HTERT RPE-1 (cell line): ENCODE data around the gene ST6GALNAC4.
"Not testable (repeated sequence)": the region's sequence is repeated elsewhere in the genome, so short reads cannot be mapped to it uniquely, and the experiment has no call there.

Experiments
- in situ Hi-C: fragments of 300-500 bp; cut with MboI; formaldehyde crosslinking; loops from 4 replicates; pipeline ENCODE4 v1.14.3; 2020; ENCODE audit warnings: low sequenced_read_pairs

The ST6GALNAC4 gene

DNA sequence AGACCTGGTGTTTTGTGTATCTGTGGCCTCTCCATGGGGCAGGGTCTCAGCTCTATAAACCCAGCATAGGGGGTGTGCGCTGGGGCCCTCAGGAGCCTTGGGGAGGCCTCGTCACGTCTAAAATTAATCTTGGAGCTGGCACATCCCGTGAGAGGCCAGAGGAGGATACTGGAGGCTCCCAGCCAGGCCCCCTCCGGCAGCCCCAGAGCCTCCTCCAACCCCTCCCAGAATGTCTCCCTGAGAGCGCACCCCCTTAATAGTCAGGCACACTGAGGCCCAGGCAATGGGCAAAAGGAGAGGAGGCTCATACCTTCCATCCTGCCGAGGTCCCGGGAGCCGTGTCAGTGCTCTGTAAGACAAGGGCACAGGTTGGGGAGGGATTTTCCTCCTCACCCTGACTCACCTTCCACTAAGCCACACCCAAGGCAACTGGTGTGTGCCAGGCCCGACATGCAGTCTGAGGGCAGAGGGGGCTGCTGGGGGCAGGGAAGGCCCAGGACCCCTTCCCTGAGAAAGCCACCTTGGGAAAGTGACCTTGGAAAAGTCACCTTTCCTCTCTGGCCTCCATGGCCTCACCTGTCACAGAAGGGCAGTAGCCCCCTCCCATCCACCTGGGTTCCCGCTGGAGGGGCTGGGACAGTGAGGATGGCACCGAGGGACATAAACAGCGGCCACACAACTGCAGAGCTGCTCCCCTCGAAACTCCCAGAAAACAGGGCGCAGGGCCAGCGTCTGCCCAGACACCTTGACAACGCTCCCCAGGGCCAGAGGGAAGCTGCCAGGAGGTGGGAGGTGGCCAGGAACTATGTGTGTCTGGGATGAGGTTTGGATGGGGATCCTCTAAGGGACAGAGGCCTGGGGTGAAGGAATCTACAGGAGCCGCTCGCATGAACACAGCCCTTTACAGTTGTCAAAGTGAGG is 42.3 kb downstream of the ST6GALNAC4 start:
- in situ Hi-C loops, result no loop called here

DNA sequence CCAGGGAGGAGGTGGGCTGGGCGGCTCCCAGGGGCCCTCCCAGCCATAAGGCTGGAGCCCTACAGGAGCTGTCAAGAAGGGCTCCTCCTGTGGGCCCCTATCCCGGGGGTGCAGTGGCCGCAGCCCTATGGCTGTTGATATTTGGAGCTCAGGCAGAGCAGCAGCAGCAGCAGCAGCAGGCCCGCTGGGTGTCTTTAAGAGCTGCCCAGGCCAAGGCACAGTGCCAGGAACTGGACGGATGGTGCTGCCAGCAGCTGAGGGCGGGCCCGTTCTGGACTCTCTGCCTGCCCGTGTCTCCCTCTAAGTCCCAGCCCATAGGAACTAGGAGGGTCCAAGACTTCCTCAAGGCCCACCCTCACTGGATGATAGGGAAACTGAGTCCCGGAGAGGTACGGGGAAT is 43.0 kb downstream of the ST6GALNAC4 start:
- in situ Hi-C loops, result no loop called here

DNA sequence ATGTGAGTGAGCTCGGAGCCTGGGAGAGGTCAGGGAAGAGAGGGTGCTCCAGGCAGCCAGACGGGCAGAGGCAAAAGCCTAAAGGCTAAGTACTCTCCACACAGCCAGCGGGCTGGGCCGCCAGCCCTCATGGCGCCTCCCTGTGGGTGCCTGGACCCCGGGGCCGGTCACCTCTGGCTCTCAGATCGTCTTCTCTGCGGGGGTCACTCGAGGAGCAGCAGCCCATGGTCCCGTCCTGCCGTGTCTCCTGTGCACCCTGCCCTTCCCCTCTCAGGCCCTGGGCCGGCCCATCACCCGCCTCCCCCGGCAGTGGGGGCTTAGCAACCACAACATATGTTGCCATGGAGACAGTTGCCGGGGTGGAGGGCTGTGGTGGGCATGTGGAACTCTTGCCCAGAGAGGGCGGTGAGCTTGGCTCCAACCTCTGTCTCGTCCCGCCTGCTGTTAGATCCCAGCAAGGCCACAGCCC is 43.6 kb downstream of the ST6GALNAC4 start:
- in situ Hi-C loops, result no loop called here

DNA sequence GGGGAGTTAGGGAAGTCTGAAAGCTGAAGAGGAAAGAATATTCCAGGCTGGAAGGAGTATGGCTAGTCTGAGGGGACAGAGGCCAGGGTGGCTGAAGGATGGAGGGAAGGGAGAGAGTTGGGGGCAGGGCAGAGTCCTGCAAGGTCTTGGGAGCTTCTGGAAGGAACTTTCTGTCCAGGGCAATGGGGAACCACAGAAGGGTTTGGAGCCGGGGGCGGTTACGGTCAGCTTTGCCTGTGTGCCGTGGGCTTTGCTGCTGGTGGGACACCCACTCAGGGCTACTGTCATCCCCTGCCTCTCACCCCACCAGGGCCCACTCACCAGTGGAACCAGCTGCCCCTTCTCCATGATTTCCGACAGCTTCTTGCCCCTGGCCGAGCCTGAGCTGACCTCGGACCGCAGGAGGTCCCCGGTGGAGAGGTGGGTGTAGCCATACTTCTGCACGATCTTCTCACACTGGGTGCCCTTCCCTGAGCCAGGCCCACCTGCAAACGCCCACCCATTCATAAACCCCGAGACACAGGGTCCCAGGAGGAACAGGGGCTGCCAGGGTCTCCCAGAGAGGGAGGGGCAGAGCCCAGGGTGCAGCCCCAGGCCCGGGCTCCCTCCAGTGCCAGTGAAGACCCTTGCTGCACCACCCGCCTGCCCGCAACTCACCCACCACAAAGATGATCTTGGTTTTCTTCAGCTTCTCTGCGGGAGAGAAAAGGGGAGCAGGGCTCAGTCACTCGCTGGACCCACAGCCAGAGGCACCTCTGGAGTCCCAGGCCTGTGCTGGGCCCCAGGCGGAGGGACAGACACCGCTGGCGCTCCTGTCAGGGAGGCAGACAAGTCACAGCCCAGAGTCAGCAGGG is 44.2 kb downstream of the ST6GALNAC4 start:
- in situ Hi-C loops, result no loop called here

DNA sequence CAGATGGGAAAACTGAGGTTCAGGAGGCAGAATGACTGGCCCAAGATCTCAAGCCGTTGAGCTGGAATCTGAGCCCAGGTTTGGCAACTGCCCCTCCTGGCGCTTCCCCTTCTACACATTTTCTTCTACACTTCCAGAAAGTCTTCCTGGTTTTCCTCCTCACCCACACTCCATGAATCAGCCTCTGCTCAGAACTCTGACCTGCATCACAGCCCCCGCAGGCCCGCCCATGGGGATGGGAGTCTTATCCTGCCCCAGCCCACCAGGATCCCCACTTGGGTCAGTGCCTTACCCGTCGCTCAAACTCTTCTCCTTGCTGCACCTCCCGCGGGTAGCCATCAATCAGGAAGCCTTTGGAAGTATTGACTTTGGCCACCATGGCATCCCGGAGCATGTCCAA is 45.3 kb downstream of the ST6GALNAC4 start:
- in situ Hi-C loops, result no loop called here

DNA sequence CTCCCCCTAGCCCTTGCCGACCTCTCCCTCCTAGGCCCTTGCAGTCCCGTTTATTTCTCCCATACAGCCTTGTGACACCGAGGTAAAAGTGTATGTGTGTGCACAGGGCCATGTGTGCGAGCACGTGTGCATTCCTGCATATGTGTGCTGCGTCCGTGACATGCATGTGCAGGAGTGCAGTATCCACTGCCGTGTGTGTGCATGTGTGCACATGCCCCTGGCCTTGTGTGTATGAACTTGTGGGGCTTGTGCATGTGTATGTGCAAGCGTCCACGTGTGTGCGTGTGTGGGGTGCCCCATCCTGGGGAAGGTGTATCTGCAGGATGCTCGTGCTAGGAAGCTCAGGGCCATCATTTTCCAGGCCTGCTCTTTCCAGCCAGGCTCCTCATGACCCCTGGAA is 46.0 kb downstream of the ST6GALNAC4 start:
- in situ Hi-C loops, result no loop called here

DNA sequence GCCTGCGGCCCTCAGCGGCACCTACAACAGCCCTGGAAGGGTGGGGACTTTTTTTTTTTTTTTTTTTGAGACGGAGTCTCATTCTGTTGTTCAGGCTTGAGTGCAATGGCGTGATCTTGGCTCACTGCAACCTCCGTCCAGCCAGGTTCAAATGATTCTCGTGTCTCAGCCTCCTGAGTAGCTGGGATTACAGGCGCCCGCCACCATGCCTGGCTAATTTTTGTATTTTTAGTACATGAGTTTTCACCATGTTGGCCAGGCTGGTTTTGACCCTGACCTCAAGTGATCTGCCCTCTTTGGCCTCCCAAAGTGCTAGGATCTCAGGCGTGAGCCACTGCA is 46.7 kb downstream of the ST6GALNAC4 start:
- in situ Hi-C loops, result not testable (repeated sequence)

DNA sequence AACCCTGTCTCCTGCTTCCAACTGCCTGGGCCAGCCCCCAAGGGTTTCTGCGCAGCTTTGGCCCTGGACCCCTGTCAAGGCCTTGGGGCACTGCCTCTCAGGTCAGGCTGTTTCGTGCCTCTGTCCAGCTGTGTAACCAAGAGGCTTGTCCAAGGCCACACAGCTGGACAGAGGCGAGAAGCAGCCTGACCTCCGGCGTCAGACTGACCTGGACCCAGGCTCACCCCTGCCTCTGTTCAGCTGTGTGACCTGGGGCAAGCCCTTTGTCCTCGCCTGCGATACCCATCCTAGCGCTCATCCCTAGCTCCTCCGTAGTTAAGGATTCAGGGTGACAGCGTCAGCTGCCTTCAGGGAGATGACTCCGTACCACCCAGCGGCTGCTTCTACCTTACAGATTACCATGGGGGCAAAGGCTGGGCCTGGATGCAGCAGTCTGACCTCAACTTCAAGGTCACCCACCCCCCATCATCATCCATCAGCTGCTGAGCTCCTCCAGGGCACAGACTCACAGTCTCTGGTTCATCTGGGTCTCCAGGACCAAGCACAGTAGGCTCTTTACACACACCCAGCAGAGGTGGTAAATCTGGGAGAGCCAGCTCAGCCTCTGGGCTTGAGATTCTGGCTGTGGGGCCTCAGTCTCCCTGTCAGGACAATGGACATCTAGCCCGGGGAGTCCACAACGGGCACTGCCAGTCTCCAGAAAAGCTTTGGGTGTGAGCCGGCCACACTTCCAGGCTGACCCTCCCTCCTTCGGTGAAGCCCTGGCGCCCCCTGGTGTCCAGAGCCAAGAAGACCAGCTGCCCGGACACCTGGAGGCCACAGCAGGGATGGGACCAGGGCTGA is 47.3 kb downstream of the ST6GALNAC4 start:
- in situ Hi-C loops, result no loop called here

DNA sequence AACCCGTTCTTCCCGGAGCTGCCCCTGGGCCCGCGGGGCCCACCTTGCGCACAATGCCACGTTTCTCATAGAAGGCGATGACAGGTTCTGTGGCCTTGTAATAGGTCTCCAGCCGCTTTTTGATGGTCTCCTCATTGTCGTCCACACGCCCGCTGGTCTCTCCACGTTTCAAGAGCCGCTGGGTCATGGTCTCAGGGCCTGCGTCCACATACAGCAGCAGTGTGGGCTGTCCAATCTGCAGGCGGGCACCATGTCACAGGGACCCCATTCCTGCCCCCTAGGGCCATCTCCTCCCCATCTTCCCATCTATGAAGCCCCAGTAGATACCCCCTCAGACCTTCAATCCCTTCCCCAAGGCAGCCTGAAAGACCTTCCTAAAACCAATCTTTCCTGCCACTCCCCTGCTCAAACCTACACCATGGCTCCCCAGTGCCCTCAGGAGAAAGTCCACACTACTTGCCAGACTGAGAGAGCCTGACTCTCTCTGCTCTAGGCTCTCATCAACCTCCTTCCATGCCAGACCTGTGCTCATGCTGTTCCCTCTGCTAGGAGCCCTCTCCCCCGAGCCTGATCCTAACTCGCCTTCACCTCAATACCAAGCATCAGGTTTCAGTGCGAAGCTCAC is 48.5 kb downstream of the ST6GALNAC4 start:
- in situ Hi-C loops, result no loop called here

DNA sequence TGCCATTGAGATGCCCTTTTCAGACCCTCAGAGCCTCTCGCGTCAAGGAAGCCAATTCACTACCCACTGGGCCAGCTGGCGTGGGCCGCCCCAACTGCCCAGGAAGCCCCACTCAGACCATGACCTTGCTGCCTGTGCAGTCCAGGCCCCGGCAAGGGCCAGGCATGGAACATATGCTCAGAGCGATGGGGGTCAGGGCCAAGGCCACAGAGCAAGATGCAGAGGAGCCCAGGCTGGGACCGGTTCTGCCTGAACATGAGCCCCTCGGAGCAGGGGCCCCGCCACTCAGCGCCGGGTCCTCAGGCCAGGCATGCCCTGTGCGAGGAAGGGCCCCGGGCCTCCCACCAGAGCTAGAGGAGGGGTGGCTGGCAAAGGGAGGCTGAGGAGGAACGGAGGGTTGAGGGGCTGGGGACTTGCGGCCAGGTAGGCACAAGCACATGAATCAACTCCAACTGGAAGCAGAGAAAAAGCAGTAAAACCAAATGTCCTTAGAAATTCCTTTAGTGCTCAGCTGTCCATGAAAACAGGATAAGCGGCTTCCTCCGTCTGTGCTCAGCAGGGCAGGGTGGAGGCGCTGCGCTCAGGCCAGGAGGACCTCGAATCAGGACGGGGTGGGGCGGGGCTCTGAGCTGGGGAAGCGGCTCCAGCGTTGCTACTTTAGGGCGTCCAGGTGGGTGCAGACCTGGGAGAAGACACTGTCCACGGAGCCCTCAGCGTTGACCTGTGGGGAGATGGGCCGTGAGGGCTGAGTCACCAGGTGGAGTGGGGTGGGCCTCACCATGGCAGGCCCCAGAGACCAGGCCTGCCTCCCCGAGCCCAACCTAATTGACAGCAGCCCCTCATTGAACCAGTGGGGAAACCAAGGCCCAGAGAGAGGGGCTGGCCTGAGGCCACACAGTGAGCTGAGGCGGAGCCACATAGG is 49.2 kb downstream of the ST6GALNAC4 start:
- in situ Hi-C loops, result no loop called here

DNA sequence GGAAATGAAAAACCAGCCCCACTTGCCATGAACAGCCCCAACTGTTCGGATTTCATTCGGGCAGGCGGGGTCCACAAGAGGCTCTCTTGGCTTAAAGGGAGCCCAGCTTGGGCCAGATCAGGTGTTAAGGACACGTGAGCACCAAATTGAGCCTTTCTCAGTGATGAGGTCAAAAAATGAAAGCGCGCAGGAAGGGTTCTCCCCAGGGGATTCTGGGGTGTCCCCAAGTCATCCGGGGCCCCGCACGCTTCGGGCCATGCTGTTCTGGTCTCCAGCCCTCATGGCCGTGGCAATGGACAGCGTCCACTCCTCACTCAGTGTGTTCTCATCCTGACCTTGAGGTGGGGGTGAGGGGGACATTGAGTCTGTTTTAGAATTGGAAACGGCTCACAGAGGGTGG is 50.3 kb downstream of the ST6GALNAC4 start:
- in situ Hi-C loops, result no loop called here

DNA sequence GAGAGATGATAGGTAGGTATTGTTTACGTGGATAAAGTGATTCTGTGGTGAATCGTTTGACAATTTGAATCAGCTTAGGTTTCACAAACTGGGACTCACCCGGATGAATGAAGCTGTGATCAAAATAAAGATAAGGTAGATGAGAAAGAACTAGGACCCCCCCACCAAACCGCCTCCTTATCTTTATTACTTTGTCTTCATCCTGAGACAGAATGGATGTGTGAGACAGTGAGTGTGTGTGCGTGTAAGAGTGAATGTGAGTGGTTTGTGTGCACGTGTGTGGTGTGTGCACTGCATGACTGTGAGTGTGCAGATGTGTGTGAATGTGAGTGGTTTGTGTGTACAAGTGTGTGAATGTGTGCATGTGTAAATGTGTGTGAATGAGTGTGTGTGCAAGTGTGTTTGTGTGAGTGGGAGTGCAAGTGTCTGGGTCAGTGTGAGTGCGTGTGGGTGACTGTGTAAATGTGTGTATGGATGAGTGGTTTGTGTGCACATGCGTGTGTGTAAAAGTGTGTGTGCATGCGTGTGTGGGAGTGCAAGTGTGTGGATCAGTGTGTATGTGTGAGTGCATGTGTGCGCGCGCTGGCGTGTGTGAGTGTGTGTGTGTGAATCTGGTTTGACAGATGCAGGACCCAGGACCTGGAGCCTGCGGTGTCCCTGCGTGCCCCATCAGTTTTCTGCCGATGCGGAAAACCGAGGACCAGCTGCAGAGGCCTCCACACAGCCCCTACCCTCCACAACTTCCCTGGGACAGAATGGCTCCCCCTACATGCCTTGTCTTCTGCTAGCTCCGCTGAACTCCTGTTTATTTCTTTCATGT is 51.0 kb downstream of the ST6GALNAC4 start:
- in situ Hi-C loops, result no loop called here

DNA sequence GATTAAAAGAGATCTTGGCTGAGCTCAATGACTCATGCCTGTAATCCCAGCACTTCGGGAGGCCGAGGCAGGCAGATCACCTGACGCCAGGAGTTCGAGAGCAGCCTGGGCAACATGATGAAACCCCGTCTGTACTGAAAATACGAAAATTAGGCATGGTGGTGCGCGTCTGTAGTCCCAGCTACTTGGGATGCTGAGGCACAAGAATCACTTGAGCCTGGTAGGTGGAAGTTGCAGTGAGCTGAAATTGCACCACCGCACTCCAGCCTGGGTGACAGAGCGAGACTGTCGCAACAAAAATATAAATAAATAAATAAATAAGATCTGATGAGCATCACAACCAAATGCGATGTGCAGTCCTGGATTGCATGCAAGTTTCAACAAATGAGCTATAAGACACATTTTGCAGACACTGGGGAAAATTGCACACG is 53.6 kb downstream of the ST6GALNAC4 start:
- in situ Hi-C loops, result no loop called here

DNA sequence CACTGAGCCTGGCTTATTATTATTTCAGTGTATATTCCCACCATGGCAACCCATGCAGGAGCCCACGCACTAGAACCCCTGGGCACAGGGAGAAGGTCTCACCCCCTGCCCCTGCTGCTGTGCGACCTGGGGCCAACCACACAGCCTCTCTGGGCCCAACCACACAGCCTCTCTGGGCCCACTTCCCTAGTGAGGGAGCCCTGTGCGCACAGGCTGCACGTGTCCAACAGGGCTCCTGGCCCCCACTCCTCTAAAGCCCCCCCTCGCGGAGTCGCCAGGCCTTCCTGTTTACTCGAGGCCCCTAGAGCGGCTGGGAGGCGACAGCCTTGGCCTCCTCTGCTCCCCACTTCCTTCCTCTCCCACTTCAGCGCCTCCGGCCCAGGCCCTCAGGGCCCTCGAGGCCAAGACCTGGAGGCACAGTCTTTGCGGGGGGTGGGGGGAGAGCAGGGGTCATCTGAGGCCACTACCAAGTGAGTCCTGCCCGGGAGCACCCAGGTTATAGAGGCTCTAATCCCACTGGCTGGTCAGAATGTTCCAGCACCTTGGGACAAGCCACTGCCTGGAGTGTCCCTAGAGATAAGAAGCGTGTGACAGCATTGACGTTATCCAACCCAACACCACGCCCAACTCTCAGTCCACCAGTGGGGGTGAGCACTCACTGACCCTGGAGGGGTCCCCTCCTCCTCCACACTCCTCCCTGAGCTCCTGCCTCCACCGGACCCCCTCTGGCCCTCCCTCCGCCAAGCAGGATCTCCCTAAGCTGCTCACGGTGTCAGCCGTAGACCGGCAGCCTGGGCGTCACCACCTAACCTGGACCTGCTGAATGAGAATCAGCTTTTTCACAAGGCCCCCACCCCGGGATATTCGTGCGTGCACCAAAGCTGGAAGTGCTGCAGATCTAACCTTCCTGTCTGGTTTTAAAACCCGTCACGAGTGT is 54.5 kb downstream of the ST6GALNAC4 start:
- in situ Hi-C loops, result no loop called here

DNA sequence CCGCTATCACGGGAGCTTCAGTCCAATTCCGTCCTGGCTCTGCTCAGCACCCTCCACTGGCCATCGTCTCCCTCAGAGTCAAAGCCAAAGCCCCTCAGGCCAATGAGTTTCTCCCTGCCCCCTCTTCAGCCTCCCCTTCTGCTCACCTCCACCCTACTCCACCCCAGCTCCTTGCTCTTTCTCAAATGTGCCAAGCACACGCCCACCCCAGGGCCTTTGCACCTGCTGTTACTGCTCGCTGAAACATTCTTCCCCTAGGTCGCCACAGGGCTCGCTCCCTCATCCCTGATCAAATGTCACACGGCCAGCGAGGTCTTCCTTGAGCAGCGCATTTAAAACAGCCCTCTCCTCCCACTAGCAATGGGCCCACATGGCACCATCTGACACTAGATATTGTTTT is 56.1 kb downstream of the ST6GALNAC4 start:
- in situ Hi-C loops, result no loop called here

DNA sequence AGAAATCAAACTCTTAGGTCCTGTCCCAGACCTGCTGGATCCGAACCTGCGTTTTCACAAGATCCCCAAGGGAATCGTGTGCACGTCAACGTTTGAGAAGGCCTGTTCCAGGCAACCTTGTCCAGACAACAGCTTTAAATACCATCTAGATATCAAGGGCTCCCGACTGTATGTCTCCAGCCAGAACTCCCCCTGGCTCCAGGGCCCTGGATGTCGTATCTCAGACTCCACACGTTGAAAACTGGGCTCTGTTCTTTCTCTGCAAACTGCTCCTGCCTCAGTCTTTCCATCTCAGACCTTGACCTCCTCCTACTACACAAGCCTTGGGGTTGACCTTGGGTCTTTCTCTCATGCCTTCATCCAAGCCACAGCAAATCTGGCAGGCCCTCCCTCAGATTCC is 56.6 kb downstream of the ST6GALNAC4 start:
- in situ Hi-C loops, result no loop called here

DNA sequence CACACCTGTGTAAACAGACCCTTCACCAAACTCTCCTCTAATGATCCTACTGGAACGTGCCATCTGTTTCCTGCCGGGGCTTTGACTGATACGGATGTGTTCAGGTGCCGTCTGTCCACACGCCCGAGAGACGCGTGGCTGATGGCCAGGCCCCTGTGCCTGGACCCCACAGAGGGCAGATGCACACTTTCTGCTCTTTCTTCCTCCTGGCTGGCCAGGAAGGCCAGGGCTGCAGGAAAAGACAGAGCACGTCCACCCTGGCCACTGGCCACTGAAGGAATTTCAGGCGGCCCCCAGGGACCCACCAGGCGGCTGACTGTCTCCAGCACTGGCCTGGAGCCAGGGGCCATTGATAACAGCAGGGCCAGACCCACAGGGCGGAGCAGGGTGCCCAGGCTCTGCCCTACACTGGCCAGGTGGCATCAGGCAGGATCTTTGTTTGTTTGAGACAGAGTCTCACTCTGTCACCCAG is 58.8 kb downstream of the ST6GALNAC4 start:
- in situ Hi-C loops, result no loop called here
